IPS-20b (cell line): ENCODE measurements around the gene MSL3B.

Experiments used
- H3K27ac ChIP-seq: one replicate; pipeline ENCODE4 v1.5.1; 2013; ENCODE audit warnings: low read length
- H3K27me3 ChIP-seq: 2 replicates; pipeline ENCODE4 v1.6.1; 2013; ENCODE audit warnings: mild to moderate bottlenecking, low read length, inconsistent platforms; ENCODE audit not compliant: insufficient read depth
- H3K36me3 ChIP-seq: 2 replicates; pipeline ENCODE4 v1.6.1; 2013; ENCODE audit warnings: low read depth, mild to moderate bottlenecking, inconsistent platforms, low read length, moderate library complexity; ENCODE audit not compliant: insufficient read depth
- H3K4me1 ChIP-seq: 2 replicates; pipeline ENCODE4 v1.6.1; 2013; ENCODE audit warnings: mild to moderate bottlenecking, control low read depth, inconsistent platforms, low read length, moderate library complexity; ENCODE audit not compliant: insufficient read depth
- H3K4me3 ChIP-seq: 2 replicates; pipeline ENCODE4 v1.5.1; 2013; ENCODE audit warnings: mild to moderate bottlenecking, low read length, inconsistent platforms
- H3K9ac ChIP-seq: 2 replicates; pipeline ENCODE4 v1.6.1; 2013; ENCODE audit warnings: low read depth, mild to moderate bottlenecking, inconsistent platforms, low read length, moderate library complexity
- H3K9me3 ChIP-seq: 2 replicates; pipeline ENCODE4 v1.6.1; 2013; ENCODE audit warnings: mild to moderate bottlenecking, low read depth, low read length, inconsistent platforms; ENCODE audit not compliant: insufficient read depth

MSL3B gene

GRCh38 chr2:233820774-233821105 lies 47.4 kb downstream of the MSL3B start:
- Histone ChIP-seq H3K4me1 (no peaks in the 10 kb centered on the region), H3K27ac (no peak overlapping the region), H3K9me3 (no peaks in the 10 kb centered on the region), H3K9ac (no peak overlapping the region), H3K36me3 (no peaks in the 10 kb centered on the region), H3K27me3 (no peaks in the 10 kb centered on the region), H3K4me3 (no peak overlapping the region)

- Histone ChIP-seq H3K9me3 (no peaks in the 10 kb centered on the region), H3K27ac (no peak overlapping the region), H3K36me3 (no peaks in the 10 kb centered on the region), H3K4me3 (no peak overlapping the region), H3K27me3 (no peaks in the 10 kb centered on the region), H3K9ac (no peak overlapping the region), H3K4me1 (no peaks in the 10 kb centered on the region)
These were observed 48.1 kb downstream of the MSL3B start for GRCh38 chr2:233819884-233820773.

- no peaks in the 10 kb centered on the region for H3K27me3 ChIP-seq
- H3K27ac ChIP-seq, result no peak overlapping the region
- no peaks in the 10 kb centered on the region for H3K9me3 ChIP-seq
- no peak overlapping the region for H3K9ac ChIP-seq
- no peaks in the 10 kb centered on the region for H3K36me3 ChIP-seq
- H3K4me3 ChIP-seq, result no peak overlapping the region
- no peaks in the 10 kb centered on the region for H3K4me1 ChIP-seq
These were observed 49.3 kb downstream of the MSL3B start for GRCh38 chr2:233818639-233819621.

GRCh38 chr2:233817995-233818638 lies 50.1 kb downstream of the MSL3B start:
- Histone ChIP-seq H3K4me1 (no peaks in the 10 kb centered on the region), H3K27me3 (no peaks in the 10 kb centered on the region), H3K9ac (no peak overlapping the region), H3K4me3 (no peak overlapping the region), H3K36me3 (no peaks in the 10 kb centered on the region), H3K9me3 (no peaks in the 10 kb centered on the region), H3K27ac (no peak overlapping the region)

- Histone ChIP-seq H3K9ac (no peak overlapping the region), H3K4me1 (no peaks in the 10 kb centered on the region), H3K36me3 (no peaks in the 10 kb centered on the region), H3K9me3 (no peaks in the 10 kb centered on the region), H3K27ac (no peak overlapping the region), H3K4me3 (no peak overlapping the region), H3K27me3 (no peaks in the 10 kb centered on the region)
These were observed 50.8 kb downstream of the MSL3B start for GRCh38 chr2:233817361-233817911.

GRCh38 chr2:233816771-233817170 lies 51.4 kb downstream of the MSL3B start:
- no peaks in the 10 kb centered on the region for H3K27me3 ChIP-seq
- H3K9ac ChIP-seq, result no peak overlapping the region
- H3K9me3 ChIP-seq, result no peaks in the 10 kb centered on the region
- H3K27ac ChIP-seq, result no peak overlapping the region
- no peaks in the 10 kb centered on the region for H3K36me3 ChIP-seq
- H3K4me1 ChIP-seq, result no peaks in the 10 kb centered on the region
- no peak overlapping the region for H3K4me3 ChIP-seq

- Histone ChIP-seq H3K36me3 (no peaks in the 10 kb centered on the region), H3K4me1 (no peaks in the 10 kb centered on the region), H3K27me3 (no peaks in the 10 kb centered on the region), H3K9ac (no peak overlapping the region), H3K9me3 (no peaks in the 10 kb centered on the region), H3K27ac (no peak overlapping the region), H3K4me3 (no peak overlapping the region)
These were observed 51.9 kb downstream of the MSL3B start for GRCh38 chr2:233816334-233816733.

- Histone ChIP-seq H3K4me3 (no peak overlapping the region), H3K9ac (no peak overlapping the region), H3K27ac (no peak overlapping the region), H3K9me3 (no peaks in the 10 kb centered on the region), H3K4me1 (no peaks in the 10 kb centered on the region), H3K27me3 (no peaks in the 10 kb centered on the region), H3K36me3 (no peaks in the 10 kb centered on the region)
These were observed 52.3 kb downstream of the MSL3B start for GRCh38 chr2:233815861-233816260.
